HG03139 (cell line): Measurements from ENCODE around the gene STN1.
A peak's percentile ranks its signal among the peaks of the same experiment; 100 is the strongest.

Experiments used
- ATAC-seq: cut with Tn5 transposase; IDR thresholded peaks from one replicate; pipeline ENCODE4 v1.9.1; 2021; ENCODE audit not compliant: unreplicated experiment

Gene STN1, protein sequence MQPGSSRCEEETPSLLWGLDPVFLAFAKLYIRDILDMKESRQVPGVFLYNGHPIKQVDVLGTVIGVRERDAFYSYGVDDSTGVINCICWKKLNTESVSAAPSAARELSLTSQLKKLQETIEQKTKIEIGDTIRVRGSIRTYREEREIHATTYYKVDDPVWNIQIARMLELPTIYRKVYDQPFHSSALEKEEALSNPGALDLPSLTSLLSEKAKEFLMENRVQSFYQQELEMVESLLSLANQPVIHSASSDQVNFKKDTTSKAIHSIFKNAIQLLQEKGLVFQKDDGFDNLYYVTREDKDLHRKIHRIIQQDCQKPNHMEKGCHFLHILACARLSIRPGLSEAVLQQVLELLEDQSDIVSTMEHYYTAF

DNA sequence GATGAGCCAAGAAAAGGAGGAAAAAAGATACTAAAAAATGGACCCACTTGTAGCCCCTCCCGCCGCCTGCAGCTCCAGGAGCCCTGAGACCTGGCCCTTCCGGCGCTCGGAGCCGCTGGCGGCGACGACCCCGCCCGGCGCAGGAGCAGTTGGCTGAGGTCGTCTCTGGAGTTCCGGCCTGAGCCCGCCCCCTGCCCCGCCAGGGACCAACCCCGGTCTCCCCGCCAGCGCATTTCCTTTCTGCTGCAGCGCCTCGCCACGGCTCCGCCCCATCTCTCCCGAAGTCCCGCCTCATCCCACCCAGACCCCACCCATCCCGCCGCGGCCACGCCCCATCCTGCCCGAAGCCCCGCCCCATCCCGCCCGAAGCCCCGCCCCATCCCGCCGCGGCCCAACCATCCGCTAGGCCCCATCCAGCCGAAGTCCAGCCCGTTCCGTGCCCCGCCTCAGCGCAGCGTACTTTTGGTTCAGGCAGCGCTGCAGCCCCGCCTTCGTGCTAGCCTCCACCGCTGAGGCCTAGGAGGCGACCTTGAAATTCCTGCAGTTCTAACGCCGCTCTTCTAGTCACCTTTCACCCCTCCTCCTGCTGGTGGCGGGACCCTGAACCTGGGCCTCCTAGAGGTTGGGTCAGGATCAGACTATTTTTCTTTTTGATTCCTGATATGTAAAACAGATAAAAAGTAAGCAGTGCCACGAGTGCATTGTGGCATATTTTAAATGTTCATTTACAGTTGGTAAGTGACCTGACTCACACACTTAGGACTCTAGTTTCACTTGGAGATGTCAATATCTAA, at the start of gene STN1:
TSS of gene STN1 (minus strand) at position 132 of the 794 bp plus-strand sequence. CDS start 590 bp downstream, outside the sequence.
- ATAC-seq = peak; percentile 90

DNA sequence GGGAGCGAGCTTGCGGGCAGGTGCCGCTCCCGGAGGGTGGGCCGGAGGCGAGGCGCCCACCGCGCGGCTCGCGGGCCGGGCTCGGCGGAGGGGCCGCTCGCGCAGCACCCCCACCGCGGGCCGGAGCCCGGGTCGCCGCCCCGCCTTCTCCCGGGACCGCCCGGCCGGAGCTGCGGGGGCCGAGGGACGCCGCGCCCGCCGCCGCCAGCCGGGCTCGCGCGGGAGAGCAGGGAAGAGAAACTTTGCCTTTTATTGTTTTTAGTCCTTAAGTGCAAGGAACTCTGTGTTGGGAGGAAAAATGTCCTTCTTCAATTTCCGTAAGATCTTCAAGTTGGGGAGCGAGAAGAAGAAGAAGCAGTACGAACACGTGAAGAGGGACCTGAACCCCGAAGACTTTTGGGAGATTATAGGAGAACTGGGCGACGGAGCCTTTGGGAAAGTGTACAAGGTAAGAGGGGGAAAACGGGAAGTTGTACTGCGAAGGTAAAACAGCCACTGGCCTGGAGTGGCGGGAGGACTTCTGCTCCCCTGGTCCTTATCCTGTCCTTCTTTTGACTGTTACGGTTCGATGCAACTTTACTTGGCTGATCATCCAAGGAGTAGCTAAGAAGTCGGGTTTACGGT, 49.6 kb upstream of the STN1 start:
- ATAC-seq = peak; percentile 33

DNA sequence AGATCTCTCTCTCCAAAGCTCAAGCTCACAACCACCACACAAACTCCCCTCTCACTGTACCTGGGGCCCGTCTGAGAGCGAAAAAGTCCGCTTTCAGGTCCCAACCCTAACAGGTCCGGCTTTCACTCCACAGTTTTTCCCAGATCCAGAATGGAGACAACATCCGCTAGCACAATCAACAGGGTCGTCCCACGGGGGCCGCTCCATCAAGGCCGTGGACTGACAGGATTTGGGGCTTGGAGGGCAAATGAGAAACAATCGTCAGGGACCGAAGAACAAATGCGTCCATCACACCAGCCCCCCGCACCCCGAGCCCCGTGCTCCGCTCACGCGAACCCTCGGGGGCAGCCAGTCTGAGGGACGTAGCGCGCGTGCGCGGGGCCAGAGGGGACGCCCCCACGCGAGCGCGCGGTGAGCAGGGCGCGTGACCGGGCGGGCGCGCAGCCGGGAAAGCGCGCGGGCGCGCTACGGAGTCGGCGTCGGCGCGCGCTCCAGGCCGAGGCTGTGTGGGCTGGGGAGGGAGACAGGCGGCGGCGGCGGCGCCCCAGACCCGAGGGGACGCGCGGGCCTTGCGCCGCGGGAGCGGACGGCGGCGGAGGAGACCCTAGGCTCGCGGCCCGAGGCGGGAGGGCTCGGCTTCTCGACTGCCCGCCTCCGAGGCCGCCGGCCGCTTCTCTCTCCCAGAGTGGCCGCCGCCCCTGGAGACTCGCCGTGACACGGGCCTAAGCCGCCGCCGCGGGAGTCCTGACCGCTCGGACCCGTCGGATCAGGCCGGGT, 48.9 kb upstream of the STN1 start, which contains the start of gene SLK:
TSS of gene SLK (plus strand) at position 470 of the 777 bp plus-strand sequence. CDS start 606 bp downstream, outside the sequence.
- ATAC-seq = peak; percentile 72

DNA sequence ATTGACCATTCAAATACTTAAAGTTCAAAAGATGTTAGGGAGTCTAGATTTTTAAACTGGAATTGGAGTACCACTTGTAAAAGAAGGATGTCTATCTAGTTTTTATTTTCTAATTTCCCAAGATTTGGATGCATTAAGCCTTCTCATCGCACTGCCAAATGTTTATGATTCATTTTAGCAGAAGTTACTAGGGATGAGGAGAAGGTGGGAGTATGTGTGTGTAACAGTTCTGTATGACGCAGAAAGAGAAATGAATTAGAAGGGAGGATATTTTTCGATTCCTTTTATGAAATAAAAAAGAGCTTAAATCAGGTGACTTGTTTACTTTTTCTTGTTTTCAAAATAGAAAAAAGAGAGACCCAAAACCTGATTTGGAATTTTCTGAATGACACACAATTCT, 42.1 kb upstream of the STN1 start:
- no peak for ATAC-seq

DNA sequence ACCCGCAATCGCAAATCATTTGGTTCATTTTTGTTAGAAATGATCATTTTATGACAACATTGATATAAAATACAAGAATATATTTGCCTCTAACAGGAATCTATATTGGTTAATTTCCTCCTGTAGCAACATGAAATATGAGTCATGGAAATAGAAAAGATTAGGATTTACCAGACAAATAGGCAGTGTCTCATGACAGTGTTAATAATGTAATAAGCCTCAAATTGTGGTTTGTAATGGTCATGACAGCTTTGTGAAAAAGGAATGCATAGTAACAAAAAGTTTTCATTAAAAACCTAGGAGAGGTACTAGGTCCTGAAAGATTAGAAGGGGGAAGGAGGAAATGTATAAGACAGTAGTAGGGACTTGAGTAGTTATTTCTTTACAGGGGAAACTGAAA, 41.0 kb upstream of the STN1 start:
- no peak for ATAC-seq

DNA sequence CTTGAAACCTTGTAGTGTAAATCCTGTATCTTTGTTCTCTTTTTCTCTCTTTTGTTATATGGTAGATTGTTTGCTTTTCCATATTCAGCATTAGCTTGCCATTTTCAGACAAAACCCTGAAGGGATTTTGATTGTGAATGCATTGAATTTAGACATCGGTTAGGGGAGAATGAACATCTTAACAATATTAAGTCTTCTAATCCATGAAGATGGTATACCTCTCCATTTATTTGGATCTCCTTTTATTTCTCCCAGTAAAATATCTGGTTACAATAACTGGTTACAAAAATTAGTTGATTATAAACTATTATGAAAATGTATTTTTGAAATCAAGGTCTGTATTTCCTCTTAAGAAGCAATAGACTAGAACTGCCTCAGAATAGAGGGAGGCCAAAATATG, 36.6 kb upstream of the STN1 start:
- ATAC-seq = no peak

DNA sequence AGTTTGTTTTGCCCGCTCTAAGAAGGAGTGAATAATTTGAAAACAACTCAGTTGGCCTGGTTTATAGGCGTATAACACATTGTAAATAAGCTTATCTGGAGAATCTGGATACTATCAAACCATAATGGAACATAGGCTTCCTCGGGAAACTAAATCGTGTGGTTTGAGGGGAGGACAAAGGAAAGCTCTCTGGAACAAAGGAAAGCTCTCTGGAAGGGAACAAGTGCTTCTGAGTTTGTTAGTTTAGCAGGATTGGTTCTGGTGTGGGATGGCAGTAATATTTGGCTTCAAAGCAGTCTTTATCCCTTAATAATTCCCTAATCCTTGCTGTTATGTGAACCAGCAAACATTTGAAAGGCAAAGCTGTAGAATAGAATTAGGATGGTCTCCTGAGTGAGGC, 34.0 kb upstream of the STN1 start:
- ATAC-seq = no peak

DNA sequence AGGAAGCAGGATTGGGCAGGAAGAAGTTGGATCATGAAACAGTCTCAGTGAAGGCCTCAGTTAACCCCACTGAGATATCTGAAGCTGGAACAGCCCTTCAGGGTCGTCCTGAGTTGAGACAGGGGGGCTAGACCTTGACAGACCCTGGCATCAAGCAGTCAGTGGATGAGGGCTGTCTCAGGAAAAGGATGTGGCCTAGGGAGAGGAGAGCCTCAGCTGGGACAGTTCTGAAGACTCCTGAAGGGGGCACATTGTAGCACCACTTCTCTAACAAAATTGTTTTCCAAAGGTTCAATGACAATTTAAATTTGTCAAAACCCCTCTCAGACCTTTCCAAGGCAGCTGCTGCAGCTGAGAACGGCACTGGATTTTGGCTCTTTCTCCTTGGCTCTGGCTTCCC, 33.2 kb upstream of the STN1 start:
- no peak for ATAC-seq

DNA sequence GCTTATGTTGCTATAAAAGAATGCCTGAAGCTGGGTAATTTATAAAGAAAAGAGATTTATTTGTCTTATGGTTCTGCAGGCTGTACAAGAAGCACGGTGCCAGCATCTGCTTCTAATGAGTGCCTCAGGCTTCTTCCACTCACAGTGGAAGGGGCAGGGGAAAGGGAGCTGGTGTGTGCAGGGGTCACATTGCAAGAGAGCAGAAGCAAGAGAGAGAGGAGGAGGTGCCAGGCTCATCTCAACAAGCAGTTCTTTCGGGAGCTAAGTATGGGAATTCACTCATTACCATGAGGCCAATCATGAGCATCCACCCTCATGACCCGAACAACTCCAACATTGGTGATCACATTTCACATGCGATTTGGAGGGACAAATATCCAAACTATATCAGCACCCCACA, 31.7 kb upstream of the STN1 start:
- ATAC-seq = no peak

DNA sequence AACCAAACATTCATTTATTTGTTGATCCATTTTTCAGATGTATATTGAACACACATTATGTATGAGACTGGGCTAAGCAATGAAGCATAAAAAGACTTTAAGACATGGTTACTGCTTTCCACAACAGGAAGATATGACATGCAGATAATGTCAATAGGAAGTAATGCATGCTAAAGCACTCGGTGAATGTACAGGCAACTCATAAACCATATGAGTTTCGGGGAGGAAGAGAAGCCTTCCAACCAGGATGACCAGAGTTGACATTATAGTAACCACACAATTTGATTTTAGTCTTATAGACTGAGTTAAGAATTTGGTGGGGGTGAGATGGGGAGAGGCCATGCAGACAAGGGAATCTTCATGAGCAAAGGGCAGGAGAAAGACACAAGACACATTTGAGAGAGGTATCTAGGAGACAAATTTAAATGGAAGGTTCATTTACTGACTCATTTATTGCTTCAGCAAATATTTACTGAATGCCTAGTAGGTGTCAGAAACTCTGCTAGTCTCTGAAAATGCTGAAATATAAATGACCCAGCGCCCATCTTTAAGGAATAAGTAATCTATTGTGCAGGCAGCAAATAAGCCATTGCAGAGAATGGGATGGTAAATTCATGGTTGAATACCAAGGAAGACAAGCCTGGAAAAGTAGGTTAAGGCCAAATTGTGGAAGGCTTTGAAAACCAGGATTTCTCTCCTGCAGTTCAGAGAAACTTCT, 30.0 kb upstream of the STN1 start:
- ATAC-seq = no peak

DNA sequence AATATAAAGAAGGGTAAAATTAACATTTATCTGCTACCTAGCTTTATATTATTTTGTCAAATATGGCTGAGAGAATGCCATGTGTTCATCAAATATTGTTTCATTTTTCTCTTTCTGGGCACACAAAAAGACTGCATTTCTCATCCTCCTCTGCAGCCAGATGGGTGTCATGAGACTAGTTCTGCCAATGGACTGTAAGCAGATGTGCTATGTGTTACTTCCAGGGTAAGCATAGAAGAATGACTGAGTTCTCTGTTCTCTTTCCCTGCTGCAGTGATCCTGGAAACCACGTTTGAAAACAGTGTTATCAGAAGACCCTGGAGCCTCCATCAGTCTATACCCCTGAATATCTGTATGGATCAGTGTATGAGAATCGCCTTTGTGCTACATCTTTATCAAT, 24.9 kb upstream of the STN1 start:
- ATAC-seq = no peak

DNA sequence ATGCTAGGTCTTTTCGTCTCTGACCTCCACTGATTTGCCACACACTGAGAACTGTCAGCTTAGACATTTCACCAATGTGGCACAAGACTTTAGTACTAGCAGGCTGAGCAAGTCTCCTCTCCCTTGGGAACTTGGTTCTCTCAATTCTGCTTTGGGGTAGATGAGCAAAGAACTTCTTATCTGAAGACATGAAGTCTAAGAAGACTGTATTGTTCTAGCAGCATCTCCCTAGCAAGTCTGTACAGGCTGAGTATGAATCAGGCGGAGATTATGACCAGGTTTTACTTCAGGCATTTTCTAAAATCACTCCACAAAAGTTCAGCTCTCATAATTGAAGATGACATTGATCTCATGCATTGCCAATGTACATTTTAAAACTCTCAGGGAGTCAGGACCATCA, 23.8 kb upstream of the STN1 start:
- ATAC-seq = no peak

DNA sequence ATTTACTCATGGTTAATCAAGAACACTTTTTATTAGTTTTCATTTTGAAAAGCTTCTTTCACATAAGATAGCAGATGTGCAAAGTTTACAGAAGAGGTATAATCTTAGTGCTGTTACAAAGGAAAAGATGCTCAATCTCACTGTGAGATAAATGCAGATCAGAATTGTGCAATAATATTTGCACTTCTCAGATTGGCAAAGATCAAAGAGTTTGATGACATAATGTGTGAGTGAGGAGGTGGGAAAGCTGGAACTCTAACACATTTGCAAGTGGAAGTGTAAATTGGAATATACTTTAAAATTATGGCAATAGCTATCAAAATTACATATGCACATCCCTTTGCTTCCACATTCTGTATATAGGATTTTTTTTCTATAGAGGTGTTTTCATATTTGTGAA, 21.5 kb upstream of the STN1 start:
- ATAC-seq = no peak

DNA sequence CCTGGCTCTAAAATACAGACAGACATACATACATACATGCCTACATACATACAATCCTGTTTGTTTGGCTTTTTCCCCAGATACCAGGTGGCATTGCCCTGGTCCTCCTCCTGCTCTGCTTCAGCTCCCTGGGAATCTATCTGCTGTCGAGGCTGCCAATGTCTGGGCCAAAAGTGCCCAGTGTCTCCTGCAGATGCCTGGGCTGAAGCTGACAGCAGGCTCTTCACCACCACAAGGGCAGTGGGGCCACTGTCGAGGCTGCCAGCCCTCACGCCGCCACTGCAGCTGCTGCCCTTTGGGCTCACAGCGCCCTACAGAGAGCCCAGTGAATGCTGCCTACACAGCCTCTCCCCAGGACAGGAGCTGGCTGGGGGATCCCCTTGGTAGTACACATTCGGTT, 18.0 kb upstream of the STN1 start:
- no peak for ATAC-seq

DNA sequence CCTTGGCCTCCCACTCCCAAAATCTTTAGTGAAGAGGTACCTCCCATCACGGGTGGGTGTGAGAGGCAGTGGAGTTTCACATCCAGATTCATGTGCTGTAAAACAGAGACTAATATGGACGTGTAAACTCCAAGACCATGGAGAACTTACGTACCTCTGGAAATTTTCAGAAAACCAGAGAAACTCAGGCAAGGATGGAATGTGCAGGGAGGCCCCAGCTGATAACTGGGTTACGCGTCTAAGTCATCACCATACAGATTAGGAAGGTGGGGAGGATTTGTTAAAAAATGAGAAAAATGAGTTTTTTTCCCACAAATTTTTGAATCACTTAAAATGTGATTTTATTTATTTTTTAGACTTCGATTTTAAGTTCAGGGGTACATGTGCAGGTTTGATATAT, 16.3 kb upstream of the STN1 start:
- ATAC-seq = no peak

DNA sequence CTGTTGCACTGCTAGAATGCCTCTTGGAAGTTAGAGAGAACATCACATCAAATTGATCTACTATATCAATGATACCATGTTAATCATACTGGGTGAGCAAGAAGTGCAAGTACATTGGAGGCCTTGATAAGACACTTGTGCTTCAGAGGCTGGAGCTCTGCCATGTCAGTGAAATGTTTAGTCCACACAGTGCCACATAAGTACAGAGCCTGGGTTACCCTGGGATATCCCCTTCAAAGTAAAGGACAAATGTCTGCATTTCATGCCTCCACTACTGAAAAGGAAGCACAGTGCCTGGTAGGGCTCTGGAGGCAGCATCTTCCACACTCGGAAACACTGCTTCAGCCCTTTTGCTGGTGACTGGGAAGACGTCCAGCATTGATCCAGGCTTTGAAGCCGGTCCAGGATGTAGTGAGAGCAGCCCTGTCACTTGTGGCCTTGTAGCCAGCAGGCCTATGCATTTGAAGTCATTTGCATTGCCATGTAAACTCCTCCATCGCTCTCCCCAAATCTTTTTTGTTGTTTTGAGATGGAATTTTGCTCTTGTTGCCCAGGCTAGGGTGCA, 15.7 kb upstream of the STN1 start:
- ATAC-seq = no peak

DNA sequence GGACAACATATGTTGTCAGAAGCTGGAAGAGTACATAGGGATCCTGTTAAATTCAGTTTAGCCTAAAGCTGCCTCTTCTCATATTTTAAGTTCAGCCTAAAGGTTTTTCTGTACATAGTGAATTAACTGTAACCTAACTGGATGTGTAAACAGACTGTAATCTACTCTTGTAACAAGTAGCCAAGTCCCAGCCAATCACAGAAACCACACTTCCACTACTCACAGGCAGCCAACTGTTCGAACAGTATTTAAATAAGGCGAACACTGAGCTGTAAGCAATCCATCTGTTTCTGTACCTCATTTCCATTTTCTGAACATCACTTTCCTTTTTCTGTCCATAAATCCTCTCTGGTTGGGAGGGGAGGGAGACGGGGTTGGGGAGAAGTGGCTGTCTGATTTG, 15.0 kb upstream of the STN1 start:
- ATAC-seq = no peak

DNA sequence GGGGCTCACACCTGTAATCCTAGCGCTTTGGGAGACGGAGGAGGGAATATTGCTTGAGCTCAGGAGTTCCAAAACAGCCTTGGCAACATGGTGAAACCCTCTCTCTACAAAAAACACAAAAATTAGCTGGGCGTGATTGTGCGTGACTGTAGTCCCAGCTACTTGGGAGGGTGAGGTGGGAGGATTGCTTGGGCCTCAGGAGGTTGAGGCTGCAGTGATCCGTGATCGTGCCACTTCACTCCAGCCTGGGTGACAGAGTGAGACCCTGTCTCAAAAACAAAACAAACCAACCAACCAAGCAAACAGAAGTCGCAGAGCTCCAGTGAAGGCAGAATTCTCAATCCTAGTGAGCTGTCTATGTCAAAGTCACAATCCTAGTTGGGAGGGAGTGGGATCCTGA, 14.3 kb upstream of the STN1 start:
- no peak for ATAC-seq

DNA sequence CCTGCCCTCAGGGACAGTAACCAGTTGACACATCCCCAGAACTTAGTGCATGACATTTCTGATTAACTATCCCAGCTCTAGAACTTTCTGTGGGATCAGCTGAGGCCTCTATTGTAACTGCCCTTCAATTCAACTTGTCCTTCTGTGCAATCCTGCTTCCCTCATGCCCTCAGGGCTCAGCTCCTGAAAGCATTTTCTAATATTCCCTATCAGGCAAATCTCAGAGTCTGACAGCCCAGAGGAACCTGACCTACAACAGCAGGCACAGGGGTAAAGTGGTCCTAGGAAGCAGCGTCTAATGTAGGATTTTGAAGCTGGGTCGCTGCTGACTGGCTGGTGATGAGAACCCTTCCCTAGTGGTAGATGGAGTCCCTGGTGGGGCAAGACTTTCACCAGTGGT, 13.6 kb upstream of the STN1 start:
- no peak for ATAC-seq

DNA sequence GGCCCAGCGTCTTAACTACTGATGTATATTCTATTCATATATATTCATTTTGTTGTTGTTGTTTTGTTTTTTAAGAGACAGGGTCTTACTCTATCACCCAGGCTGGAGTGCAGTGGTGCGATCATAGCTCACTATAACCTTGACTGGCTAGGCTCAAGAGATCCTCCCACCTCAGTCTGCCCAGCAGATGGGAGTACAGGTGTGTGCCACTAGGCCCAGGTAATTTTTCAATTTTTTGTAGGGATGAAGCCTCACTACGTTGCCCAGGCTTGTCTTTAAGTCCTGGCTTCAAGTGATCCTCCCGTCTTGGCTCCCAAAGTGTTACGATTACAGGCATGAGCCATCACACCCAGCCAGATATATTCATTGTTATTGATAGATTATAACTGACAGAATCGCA, 12.9 kb upstream of the STN1 start:
- ATAC-seq = no peak
